CD4-positive, alpha-beta T cell treated with Interleukin-6 for 4 hours (primary cell): ENCODE results near the gene JPT2.

Experiments
- DNase-seq: peaks from one replicate; pipeline ENCODE4 v3.0.0-alpha.2; 2020; ENCODE audit warnings: mixed read lengths

Gene JPT2

DNA sequence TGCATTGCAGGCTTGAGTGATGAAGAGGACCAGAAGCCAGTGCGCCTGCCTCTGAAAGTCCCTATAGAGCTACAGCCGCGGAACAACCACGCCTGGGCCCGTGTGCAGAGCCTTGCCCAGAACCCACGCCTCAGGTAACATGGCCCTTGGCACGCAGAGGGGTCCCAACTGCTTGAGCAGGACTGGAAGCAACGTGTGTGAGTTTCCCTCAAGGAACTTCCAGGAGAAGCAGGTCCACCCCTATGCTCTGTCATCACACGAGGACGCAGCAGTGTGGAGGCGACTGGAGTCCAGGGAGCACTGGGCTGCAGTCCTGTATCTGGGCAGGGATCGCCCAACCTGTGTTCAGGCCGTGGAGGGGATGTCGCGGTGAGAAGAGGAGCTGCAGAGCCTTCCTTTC, 25.1 kb upstream of the JPT2 start:
- DNase-seq, result no peak

DNA sequence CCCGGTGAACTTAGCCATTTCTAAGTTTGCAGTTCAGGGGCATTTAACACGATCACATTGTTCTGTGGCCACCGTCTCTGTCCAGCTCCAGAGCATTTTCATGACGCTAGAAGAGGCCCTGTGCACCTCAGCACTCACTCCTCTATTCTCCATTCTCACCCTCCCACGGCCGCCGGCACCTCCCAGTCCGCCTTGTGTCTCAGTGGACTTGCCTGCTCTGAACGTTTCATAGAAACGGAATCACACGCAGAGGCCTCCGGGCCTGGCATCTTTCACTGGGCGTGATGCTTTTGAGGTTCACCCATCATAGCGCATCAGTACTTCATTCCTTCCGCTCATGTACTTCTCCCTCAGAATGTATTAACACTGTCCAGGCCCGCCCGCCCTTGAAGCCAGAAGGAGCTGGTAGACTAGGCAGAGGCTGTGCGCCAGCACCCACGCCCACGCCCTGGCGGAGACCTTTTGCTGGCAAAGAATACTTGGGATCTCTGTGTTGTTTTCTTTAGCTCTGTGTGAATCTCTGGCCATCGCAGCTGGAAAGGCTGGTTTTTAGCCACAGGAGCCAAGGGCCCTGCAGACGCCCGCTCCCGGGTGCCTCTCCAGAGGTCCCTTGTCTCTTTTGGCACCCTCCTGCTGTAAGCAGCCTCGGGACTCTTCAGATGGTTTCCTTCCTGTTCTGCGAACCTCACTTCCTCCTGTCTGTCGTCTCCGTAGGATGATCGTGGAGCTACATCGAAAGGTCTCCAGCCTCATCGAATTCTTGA, 23.4 kb upstream of the JPT2 start:
- DNase-seq, result no peak

DNA sequence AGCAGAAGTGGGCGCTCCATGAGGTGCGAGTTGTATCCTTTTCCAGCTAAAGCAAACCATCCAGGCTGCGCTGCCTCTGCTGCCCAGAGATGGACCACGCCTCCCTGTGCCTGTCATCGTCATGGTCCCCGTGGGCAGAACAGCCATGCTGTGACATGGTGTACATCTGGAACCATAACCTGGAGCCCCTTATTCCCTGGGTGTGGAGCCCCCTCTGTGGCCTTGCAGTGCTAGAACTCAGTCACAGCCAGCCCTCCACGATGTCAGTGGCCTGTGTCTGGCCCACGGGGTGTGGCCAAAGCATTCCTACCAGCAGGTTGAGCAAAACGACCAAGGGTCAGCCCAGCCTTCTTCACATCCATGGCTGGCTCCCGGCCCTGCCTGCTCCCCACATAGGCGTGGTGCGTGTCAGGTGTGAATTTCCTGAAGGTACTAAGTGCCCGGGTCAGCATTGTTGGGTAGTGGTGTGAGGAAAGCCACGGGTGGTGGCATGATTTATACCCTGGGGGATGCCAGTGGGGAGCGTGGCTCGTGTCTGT, 22.7 kb upstream of the JPT2 start:
- no peak for DNase-seq

DNA sequence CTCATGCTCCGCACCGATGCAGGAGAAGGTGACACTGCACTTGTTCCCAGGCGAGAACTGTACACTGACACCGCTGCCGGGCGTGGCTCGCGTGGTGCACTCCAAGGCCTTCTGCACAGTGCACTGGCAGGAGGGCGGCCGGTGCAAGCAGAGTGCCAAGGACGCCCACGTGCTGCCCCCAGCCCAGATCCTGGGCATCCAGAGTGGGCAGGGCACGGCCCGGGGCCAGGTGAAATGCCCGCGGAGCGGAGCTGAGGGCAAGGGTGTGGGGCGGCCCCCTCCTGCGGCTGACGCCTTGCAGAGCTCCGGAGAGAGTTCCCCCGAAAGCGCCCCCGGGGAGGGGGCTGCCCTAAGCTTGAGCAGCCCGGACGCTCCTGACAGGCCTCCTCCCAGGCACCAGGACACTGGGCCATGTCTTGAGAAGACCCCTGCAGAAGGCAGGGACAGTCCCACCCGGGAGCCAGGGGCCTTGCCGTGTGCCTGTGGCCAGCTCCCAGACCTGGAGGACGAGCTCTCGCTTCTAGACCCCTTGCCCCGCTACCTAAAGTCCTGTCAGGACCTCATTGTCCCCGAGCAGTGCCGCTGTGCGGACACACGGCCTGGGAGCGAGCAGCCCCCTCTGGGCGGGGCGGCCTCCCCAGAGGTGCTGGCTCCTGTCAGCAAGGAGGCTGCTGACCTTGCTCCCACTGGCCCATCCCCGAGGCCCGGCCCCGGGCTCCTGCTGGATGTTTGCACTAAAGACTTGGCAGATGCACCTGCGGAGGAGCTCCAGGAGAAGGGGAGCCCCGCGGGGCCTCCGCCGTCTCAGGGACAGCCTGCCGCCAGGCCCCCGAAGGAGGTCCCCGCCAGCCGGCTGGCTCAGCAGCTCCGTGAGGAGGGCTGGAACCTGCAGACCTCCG, 21.9 kb upstream of the JPT2 start:
- no peak for DNase-seq

DNA sequence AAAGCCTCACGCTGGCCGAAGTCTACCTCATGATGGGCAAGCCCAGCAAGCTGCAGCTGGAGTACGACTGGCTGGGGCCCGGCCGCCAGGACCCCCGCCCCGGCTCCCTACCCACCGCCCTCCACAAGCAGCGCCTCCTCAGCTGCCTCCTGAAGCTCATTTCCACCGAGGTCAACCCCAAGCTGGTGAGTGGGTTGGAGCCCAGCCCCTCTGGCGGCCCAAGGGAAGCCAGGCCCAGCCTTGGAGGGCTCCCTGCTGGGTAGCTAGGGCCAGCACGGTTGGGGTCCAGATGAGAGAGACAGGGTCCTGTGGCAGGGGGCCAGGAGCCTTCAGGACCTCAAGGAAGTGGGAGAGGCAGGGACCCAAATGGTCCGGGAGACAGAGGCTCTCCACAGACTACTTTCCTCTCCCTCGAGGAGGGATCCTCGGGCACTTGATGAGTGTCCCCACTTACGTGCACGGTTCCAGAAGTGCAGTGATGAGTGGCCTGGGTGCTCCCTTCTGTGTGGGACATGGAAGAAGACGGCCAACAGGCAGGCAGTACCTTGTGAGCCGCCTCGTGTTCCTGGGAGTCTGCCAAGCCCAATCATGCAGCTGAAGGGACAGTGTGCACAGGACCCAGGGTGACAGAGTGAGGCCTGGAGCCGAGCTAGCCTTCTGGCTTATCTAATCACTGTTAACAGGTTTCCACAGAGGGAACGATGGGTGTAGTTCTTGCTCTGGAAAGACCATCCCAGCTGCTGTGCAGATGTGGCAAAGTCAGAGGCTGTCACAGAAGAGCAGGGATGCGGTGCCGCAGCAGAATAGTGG, 21.1 kb upstream of the JPT2 start:
- no peak for DNase-seq

- no peak for DNase-seq
These were observed 20.2 kb upstream of the JPT2 start for GRCh38 chr16:1657841-1658240.

- no peak for DNase-seq
These were observed 19.0 kb upstream of the JPT2 start for GRCh38 chr16:1659031-1659430.

DNA sequence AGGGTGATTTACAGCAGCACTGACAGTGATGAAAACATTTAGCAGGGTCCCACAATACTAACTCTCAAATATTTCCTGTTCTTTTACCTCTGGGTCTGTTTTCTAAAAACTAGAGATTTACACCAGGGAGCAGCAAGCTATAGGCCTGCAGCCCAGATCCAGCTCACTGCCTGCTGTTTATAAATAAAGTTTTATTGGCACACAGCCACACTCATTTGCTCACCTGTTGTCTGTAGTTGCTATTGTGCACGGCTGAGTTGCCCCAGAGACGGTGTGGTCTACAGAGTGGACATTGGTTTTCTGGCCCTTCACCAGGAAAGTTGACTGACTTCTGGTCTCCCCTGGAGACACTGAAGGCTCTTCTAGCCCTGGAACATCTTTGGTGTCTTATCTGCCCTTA, 16.3 kb upstream of the JPT2 start:
- DNase-seq, result no peak

DNA sequence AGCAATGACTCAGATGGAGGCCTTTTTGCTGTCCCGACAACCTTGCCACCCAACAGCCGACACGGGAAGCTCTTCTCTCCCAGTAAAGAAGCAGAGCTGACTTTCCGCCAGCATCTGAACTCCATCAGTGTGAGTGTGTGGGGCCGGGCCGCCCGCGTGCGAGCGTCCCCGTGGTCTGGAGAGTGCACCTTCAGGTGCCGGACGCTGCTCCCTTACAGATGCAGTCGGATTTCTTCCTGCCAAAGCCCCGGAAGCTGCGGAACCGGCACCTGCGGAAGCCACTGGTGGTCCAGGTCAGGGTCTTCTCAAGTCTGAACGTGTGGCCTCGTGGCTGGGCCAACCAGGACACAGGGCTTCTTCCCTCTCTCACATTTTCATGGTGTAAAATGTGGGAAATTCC, 15.5 kb upstream of the JPT2 start:
- DNase-seq, result no peak

- no peak for DNase-seq
These were observed 12.2 kb upstream of the JPT2 start for GRCh38 chr16:1665829-1666228.

DNA sequence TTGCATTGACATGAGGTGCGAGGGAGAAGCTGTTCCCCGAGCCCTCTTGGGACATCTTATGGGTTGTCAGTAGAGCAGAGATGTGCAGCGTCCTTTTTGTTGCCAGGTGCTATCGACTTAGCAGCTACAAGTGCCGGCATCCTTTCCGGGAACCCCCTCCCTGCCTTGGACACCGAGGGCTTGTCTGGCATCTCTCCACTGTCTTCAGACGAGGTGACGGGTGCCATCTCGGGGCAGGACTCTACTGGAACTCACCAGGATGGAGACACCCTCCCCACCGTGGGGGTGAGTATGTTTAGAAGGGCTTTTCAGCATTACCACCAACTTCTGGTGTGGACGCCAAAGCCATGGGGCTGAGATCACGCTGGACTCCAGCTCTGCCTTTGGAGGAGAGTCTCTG, 11.8 kb upstream of the JPT2 start:
- DNase-seq, result no peak

- no peak for DNase-seq
These were observed 10.8 kb upstream of the JPT2 start for GRCh38 chr16:1667271-1667670.

- no peak for DNase-seq
These were observed 10.2 kb upstream of the JPT2 start for GRCh38 chr16:1667916-1668315.

DNA sequence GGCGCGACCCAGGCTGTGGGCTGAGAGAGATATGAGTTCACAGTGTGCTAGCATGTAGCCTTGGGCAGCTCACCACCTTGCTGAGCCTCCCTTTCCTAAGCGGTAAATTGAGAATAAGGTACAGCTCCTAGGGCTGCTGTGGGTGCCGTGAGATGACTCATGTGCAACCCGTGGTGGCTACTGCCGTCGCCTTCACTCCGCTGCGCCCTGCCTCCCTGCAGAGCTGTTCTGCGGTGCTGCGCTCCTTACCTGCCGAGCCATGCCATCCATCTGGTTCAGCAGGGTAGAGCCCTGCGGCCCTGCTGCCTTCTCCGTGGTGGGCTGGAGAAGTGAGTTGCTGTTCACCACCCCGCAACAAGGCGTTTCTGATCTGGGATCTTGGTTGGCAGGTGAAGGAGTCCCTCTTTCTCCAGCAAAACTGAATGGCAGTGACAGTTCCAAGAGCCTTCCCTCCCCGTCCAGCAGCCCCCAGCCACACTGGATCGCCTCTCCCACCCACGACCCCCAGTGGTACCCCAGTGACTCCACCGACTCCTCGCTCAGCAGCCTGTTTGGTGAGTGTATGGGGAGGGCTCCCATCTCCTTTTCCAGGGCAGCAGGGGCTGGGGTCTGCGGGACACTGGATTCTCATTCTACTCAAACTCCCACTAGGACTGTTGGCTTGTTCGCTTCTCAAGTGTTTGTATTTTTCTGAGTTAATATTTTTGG, 9.3 kb upstream of the JPT2 start:
- no peak for DNase-seq

GRCh38 chr16:1669698-1670097, 8.4 kb upstream of the JPT2 start:
- no peak for DNase-seq

DNA sequence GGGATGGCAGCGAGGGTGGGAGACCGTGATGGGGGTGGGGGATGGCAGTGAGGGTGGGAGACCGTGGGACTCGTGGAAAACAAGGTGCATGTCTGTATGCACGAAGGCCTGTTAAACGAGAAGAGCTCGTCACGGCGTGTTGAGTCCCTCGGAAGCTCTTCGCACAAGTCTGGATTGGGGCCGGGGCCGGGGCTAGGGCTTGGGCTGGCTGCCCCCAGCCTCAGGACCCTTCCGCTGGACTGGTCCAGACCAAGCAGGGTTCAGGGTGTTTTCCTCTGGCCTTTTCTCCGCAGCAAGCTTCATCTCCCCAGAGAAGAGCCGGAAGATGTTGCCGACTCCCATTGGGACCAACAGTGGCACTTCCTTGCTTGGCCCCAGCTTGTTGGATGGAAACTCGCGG, 7.7 kb upstream of the JPT2 start:
- no peak for DNase-seq

- no peak for DNase-seq
These were observed 7.2 kb upstream of the JPT2 start for GRCh38 chr16:1670866-1671265.

DNA sequence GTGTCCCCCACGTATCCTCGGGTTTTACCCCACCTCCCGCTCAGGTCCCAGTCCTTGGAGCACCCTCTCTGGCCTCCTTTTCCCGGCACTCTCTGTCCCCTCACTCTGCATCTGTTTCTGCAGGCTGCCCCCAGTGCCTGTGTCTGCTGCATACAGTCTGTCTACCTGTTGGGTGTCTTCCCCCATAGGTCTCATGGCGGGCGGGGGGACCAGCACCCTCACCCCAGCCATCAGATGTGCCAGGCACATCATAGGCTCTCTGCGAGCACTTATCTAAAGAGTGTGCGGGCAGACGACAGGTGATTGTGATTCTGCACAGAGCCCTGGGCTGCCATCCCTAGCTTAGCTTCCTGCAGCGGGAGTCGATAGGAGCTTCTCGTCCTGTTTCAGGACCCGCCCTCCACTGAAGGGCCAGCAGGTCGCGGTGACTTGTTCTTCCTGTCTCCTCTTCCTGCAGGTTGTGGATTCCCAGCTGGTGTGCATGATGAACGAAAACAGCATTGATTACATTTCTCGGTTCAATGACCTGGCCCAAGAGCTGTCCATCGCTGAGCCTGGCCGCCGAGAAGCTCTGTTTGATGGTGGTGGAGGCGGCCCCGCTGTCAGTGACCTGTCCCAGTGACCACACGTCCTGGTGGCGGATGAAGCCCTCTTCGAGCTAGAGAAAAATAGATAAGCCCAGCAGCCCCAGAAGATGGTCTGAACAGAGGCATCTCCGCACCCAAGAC, 4.5 kb upstream of the JPT2 start:
- DNase-seq, result no peak

- DNase-seq, result no peak
These were observed 3.8 kb upstream of the JPT2 start for GRCh38 chr16:1674306-1674705.

DNA sequence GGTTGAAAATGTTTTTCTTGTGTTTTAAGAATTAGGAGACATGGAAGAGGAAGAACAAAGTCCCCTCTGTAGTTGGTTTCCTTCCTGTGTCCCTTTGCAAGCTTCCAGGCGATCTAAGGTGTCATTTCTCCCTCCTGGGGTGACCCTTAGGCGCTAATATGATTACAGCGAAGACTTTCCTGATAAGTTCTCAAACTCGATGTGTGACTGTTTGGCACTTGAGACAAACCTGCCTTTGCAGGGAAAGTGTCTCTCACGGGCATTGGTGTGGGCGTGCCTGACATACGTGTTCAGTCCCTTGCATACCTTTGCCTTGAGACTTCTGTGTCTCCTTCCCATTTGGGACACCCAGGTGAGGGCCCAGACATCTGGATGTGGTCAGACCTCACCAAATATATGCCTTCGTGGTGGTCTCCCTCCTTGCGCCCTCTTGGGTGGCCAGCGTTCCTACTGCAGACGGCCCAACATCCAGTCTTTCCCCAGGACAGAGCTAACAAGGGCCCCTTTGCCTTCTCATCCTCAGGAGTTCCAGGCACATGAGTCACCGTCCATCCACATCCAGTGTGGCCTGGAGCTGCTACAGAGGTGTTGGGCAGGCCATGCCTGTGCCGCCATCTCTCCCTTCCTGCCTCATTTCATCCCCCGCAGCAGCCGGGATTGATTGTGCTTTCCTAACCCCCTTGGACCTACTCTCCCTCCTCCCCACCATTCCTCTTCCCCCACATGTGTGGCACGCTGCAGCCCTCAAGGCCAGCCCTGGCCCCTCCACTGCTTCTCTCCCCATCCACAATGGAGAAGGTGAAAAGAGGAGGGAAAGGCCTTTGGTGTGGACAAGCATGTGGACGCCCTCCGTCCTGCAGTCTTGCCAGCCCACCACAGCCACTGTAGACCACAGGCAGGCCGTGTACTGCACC, 3.1 kb upstream of the JPT2 start:
- no peak for DNase-seq

DNA sequence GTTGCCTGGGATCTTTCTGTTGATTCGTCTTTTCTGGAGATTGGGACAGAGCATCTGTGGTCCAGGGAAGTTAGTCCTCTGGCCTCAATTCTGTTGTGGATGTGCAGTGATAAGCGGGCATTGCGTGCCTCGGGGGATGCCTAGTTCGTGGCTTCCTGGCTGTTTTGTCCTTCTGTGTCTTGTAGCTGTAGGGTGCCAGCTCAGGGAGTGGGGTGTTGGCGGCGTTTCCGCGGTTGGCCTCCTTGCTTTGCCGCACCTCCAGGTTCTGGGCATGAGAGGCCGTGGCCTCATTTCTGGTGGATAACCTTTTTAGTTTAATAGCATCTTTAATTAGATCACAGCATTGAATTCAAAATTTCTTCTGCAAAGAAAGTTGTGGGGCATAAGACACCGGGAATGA, 1.4 kb upstream of the JPT2 start:
- no peak for DNase-seq
